Chondrocyte (in vitro differentiated cells): Measurements from ENCODE around the gene KIAA1586. TPM values are rescaled to one million over a fixed set of nuclear protein-coding genes. Genes with fewer than 3 reads are reported as not detected.
A peak's percentile ranks its signal among the peaks of the same experiment; 100 is the strongest.

ENCODE experiments used
- DNase-seq: peaks from one replicate; pipeline ENCODE4 v3.0.0; 2021; ENCODE audit warnings: mixed read lengths, low spot score
- H3K27ac Mint-ChIP-seq: one replicate; pipeline ENCODE4 v1.8.0; 2021; ENCODE audit warnings: mild to moderate bottlenecking, moderate library complexity, mixed read lengths; ENCODE audit not compliant: unreplicated experiment
- H3K27me3 Mint-ChIP-seq: 2 replicates; pipeline ENCODE4 v1.8.0; 2021; ENCODE audit warnings: low read depth, mixed read lengths
- H3K36me3 Mint-ChIP-seq: 2 replicates; pipeline ENCODE4 v1.8.0; 2021; ENCODE audit warnings: low read depth, mixed read lengths
- H3K4me1 Mint-ChIP-seq: 2 replicates; pipeline ENCODE4 v1.8.0; 2021; ENCODE audit warnings: low read depth, mild to moderate bottlenecking, mixed read lengths
- H3K4me3 Mint-ChIP-seq: one replicate; pipeline ENCODE4 v1.8.0; 2021; ENCODE audit warnings: mild to moderate bottlenecking, moderate library complexity, mixed read lengths; ENCODE audit not compliant: unreplicated experiment
- H3K9me3 Mint-ChIP-seq: 2 replicates; pipeline ENCODE4 v1.8.0; 2021; ENCODE audit warnings: low read depth, mixed read lengths
- CTCF ChIP-seq: fragments of 200-600 bp; sonication (generic); IDR thresholded peaks from 2 replicates; pipeline ENCODE4 v1.5.0; 2021; ENCODE audit warnings: antibody characterized with exemption, mild to moderate bottlenecking, moderate library complexity
- total RNA-seq: library from RNA; stranded (reverse); gene quantifications from 3 replicates; pipeline ENCODE4 v1.2.1, GENCODE V29; 2021

Gene KIAA1586
- total RNA-seq, 1 donor from 2014 or later, result 13.4 TPM

GRCh38 chr6:57094689-57095088 is 48.2 kb downstream of the KIAA1586 start:
- H3K9me3 Mint-ChIP-seq, result no peaks in the 10 kb centered on the region
- no peak for TF ChIP-seq CTCF
- no peaks in the 10 kb centered on the region for H3K27me3 Mint-ChIP-seq
- H3K4me1 Mint-ChIP-seq, result peaks cover 46% of the 10 kb centered on the region
- H3K36me3 Mint-ChIP-seq, result peaks cover 14% of the 10 kb centered on the region
- no peak for DNase-seq
- H3K4me3 Mint-ChIP-seq, result no peak overlapping the region
- no peak overlapping the region for H3K27ac Mint-ChIP-seq

- Mint-ChIP-seq H3K27ac (peak overlapping the region; percentile 68), H3K4me1 (peaks cover 30% of the 10 kb centered on the region), H3K27me3 (no peaks in the 10 kb centered on the region), H3K36me3 (peaks cover 34% of the 10 kb centered on the region), H3K4me3 (no peak overlapping the region), H3K9me3 (no peaks in the 10 kb centered on the region)
- TF ChIP-seq CTCF, result no peak
- DNase-seq, result no peak
Measured at GRCh38 chr6:57097596-57097995, 51.1 kb downstream of the KIAA1586 start.

GRCh38 chr6:57102976-57103375 is 56.5 kb downstream of the KIAA1586 start:
- Mint-ChIP-seq H3K4me3 (no peak overlapping the region), H3K4me1 (peaks cover 4% of the 10 kb centered on the region), H3K9me3 (no peaks in the 10 kb centered on the region), H3K27me3 (no peaks in the 10 kb centered on the region), H3K27ac (no peak overlapping the region), H3K36me3 (peaks cover 45% of the 10 kb centered on the region)
- TF ChIP-seq CTCF, result no peak
- DNase-seq, result no peak

GRCh38 chr6:57104336-57104735 is 57.8 kb downstream of the KIAA1586 start:
- H3K9me3 Mint-ChIP-seq, result no peaks in the 10 kb centered on the region
- peaks cover 39% of the 10 kb centered on the region for H3K36me3 Mint-ChIP-seq
- H3K4me3 Mint-ChIP-seq, result no peak overlapping the region
- no peak overlapping the region for H3K27ac Mint-ChIP-seq
- H3K27me3 Mint-ChIP-seq, result no peaks in the 10 kb centered on the region
- no peak for TF ChIP-seq CTCF
- no peaks in the 10 kb centered on the region for H3K4me1 Mint-ChIP-seq
- DNase-seq, result no peak

Other genes with a start within 250 kb of the KIAA1586 start
- gene BEND6, start 91.6 kb upstream of the KIAA1586 start, total RNA-seq, result 8.9 to 15.8 TPM (median 10.9 TPM) in 3 replicates
- 45.4 to 60.7 TPM (median 45.5 TPM) in 3 replicates for gene ZNF451, start 43.5 kb downstream of the KIAA1586 start, total RNA-seq
- 12.1 to 13.7 TPM (median 12.1 TPM) in 3 replicates for gene BAG2, start 125.6 kb downstream of the KIAA1586 start, total RNA-seq
- gene RAB23, start 175.6 kb downstream of the KIAA1586 start, total RNA-seq, result 69.7 to 79.4 TPM (median 78.4 TPM) in 3 replicates